Left colon (tissue), 2 donors: ENCODE data around the gene CLEC4G. TPM values are rescaled to one million over a fixed set of nuclear protein-coding genes. Genes with fewer than 3 reads are reported as not detected.
A peak's percentile ranks its signal among the peaks of the same experiment; 100 is the strongest.
"Not testable (repeated sequence)": the region's sequence is repeated elsewhere in the genome, so short reads cannot be mapped to it uniquely, and the experiment has no call there.

Experiments used
- ATAC-seq: fragments of 200-7000 bp; cut with Tn5 transposase; one replicate; pipeline ENCODE4 v1.9.1; 2020; ENCODE audit warnings: mild to moderate bottlenecking, moderate library complexity
- DNase-seq, 2 donors: peaks; one replicate each; pipeline ENCODE4 v3.0.0-alpha.2; 2020
- intact Hi-C, 2 donors: fragments of 100-400 bp; cut with DNase I in 1 of 2; cut with micrococcal nuclease in 1 of 2; formaldehyde crosslinking; loops; one replicate each; pipeline versions ENCODE4 v1.11.2 to v1.14.0; 2022; cut with DNase I, micrococcal nuclease
- long read RNA-seq: library from polyadenylated mRNA; unstranded; transcript quantifications from one replicate; pipeline ENCODE4 v2.0.0, GENCODE V29; 2021
- total RNA-seq, 2 donors: library from RNA; stranded (reverse); fragmentation: NEBNext Ultra II Directional; extraction: Animal tissue kit (Norgen Biotek cat#: 25700); gene quantifications; one replicate each; pipeline ENCODE4 v1.2.1, GENCODE V29; 2021
- donor health status: DM: no; HTN: no; CAD: no.
- donor health status: DM: yes; HTN: yes; CAD: no.

Gene CLEC4G
- 1 to 10 TPM in 1 of 2 donors, not detected in 1; 1.3 TPM for total RNA-seq
- long read RNA-seq = 0 reads

GRCh38 chr19:7732045-7732444 lies at the start of gene CLEC4G:
CLEC4G (minus strand) TSS chr19:7732110; CDS start chr19:7732102, 8 bp downstream.
- ATAC-seq = no peak
- intact Hi-C loops = no loop called here
- no peak for DNase-seq

- no peak for ATAC-seq
- intact Hi-C loops = no loop called here
- DNase-seq = no peak
These were observed 49.2 kb upstream of the CLEC4G start for GRCh38 chr19:7781157-7781556.

DNA sequence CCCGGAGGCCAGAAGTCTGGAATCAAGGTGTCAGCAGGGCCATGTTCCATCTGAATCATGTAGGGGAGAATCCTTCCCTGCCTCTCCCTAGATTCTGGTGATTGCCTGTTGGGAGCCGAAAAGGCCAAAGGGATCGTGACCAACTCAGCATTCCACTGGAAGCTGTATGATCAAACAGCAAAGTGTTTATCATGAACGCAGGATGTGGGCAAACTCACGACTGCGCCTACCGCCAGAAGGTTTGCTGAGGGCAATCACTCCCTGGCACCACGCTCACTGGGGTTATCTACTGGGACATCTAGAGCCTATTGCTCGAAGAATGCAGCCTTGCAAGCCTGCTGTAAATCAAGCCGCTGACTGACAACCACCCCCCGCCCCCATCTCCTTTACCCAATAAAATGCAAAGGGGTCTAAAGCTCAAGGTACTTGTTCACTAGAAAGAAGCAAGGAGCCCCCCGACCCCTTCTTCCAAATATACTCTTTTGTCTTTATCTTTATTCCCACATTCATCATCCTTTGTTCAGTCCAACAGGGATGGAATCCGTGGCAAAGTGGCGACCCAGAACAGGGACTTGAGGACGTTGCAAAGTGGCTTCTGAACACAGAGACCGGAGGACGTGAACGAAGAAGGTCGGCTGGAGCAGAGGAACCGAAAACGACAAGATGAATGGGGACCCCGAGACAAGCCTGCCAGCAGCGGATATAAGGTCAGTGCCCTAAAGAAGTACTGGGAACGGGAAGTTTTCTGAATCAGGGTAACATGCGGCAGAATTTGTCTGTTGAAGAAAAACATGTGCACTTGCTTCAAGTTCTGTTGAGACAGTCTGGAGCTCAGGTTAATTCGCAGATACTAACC lies 47.9 kb upstream of the CLEC4G start:
- ATAC-seq (no peak), DNase-seq (no peak)
- intact Hi-C loops = no loop called here

GRCh38 chr19:7778081-7778480 lies 46.2 kb upstream of the CLEC4G start:
- no peak for ATAC-seq
- intact Hi-C loops = no loop called here

GRCh38 chr19:7775761-7776160 lies 43.9 kb upstream of the CLEC4G start:
- intact Hi-C loops = no loop called here
- DNase-seq = no peak

More at GRCh38 chr19:7778081-7778480, 46.2 kb upstream of the CLEC4G start:
- no peak for DNase-seq

DNA sequence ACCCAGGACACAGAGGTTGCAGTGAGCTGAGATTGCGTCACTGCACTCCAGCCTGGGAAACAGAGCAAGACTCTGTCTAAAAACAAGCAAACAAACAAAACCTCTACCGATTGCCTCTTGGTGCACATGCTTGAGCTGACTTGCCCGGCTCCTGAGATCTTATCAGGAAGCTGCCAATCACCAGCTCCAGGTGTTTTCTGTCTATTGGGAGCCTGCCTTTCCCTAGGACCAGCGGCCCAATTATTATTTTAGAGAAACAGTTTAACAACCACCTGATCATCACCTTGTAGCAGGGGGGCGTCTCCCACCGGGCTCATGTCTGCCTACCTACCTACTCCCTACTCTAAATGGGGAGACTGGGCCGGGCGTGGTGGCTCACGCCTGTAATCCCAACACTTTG lies 41.9 kb upstream of the CLEC4G start:
- intact Hi-C loops = no loop called here
- DNase-seq (no peak), ATAC-seq (no peak)

More at GRCh38 chr19:7775761-7776160, 43.9 kb upstream of the CLEC4G start:
- no peak for ATAC-seq

DNA sequence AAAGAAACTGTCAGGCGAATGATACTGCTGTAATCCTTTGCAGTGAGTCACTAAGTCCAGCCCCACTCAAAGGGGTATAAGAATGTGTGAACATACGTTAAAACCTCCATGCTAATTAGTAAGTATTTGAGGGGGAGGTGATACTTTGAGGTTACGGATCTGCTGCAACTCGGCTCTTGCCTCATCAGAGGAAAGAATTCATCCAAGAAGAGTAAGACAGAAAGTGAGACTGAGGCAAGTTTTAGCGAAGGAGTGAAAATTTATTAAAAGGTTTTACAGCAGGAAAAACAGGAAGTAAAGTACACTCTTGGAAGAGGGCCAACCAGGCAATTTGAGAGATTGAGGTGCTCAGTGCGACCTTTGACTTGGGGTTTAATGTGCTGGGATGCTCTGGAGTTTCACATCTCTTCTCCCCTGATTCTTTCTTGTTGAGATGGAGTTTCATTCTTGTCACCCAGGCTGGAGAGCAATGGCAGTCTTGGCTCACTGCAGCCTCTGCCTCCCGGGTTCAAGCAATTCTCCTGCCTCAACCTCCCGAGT lies 40.9 kb upstream of the CLEC4G start:
- DNase-seq (no peak), ATAC-seq (peak; percentile 28)
- intact Hi-C loops = no loop called here

- ATAC-seq = no peak
- intact Hi-C loops = no loop called here
These were observed 39.2 kb upstream of the CLEC4G start for GRCh38 chr19:7771072-7771471.

DNA sequence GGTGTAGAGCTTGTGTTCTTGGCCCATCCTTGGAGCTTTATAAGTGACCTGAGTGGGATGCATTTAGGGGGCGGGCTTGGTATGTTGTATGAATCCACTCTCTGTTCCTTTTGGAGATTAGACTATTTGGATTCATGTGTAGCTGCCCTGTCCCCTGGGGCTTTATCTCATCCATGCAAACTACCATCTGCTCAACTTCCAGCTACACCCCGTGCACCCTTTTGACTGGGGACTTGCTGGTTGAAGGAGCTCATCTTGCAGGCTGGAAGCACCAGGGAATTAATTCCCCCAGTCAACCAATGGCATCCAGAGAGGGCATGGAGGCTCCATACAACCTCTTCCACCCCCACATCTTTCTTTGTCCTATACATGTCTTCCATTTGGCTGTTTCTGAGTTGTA lies 37.3 kb upstream of the CLEC4G start:
- ATAC-seq = no peak
- intact Hi-C loops = no loop called here
- no peak for DNase-seq

More at GRCh38 chr19:7771072-7771471, 39.2 kb upstream of the CLEC4G start:
- no peak for DNase-seq

GRCh38 chr19:7767487-7767886 lies 35.6 kb upstream of the CLEC4G start:
- intact Hi-C loops = no loop called here
- no peak for ATAC-seq
- DNase-seq = no peak

DNA sequence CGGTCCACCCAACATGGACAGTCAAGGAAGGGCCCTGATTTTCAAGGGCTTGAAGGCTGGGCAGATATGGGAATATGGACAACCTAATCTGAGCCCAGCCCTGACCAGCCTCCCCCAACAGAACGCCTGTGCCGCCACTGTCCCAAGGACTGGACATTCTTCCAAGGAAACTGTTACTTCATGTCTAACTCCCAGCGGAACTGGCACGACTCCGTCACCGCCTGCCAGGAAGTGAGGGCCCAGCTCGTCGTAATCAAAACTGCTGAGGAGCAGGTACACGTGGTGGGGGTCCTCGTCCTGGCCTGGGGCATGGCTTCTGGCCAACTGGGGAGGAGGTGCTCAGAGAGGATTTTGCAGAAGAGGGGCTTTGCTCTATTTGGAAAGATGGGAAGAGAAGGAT lies 34.6 kb upstream of the CLEC4G start:
- ATAC-seq (no peak), DNase-seq (no peak)
- intact Hi-C loops = no loop called here

GRCh38 chr19:7765043-7765442 lies 33.1 kb upstream of the CLEC4G start:
- intact Hi-C loops, DNase-seq, ATAC-seq: not testable (repeated sequence)

DNA sequence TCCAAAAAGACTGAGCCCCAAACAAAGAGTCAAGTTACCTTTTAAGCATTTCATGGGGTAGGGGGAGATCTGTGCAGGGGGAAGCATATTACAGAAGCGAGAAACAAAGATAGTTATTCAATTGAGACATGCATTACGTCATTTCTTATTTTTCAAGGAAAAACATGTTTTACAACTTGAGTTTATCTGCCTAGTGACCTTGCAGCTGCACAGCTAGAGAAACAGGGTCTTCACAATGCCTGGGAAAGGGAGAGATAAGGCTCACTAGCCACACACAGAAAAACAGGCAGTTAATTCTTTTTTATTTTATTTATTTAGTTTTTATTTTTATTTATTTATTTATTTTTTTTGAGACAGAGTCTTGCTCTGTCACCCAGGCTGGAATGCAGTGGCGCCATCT lies 32.2 kb upstream of the CLEC4G start:
- intact Hi-C loops, ATAC-seq, DNase-seq: not testable (repeated sequence)

GRCh38 chr19:7763696-7764095 lies 31.8 kb upstream of the CLEC4G start:
- DNase-seq (no peak), ATAC-seq (no peak)
- intact Hi-C loops = no loop called here

- intact Hi-C loops = no loop called here
These were observed 30.9 kb upstream of the CLEC4G start, which contains the start of gene CLEC4M for GRCh38 chr19:7762719-7763293. CLEC4M (plus strand) TSS chr19:7763243; CDS start chr19:7763267, 24 bp downstream.

GRCh38 chr19:7759156-7759555 lies 27.2 kb upstream of the CLEC4G start:
- DNase-seq (no peak), ATAC-seq (no peak)
- intact Hi-C loops = no loop called here

More at GRCh38 chr19:7762719-7763293, 30.9 kb upstream of the CLEC4G start, which contains the start of gene CLEC4M:
- no peak for DNase-seq
- no peak for ATAC-seq

GRCh38 chr19:7757358-7757757 lies 25.4 kb upstream of the CLEC4G start:
- no peak for ATAC-seq
- intact Hi-C loops = no loop called here
- no peak for DNase-seq

GRCh38 chr19:7756258-7756657 lies 24.3 kb upstream of the CLEC4G start:
- intact Hi-C loops = no loop called here

GRCh38 chr19:7751157-7751783 lies 19.4 kb upstream of the CLEC4G start:
- no peak for ATAC-seq
- intact Hi-C loops = no loop called here

More at GRCh38 chr19:7756258-7756657, 24.3 kb upstream of the CLEC4G start:
- no peak for ATAC-seq
- no peak for DNase-seq

More at GRCh38 chr19:7751157-7751783, 19.4 kb upstream of the CLEC4G start:
- DNase-seq = no peak
